NCI-H2196 treated with DMSO at 0.1 percent for 48 hours (cell line): ENCODE results near the gene SIX6.
"Not testable (repeated sequence)": the region's sequence is repeated elsewhere in the genome, so short reads cannot be mapped to it uniquely, and the experiment has no call there.

Experiments
- DNase-seq: peaks from one replicate; lab custom pipeline; 2025; ENCODE audit not compliant: unreplicated experiment; lab: John Stamatoyannopoulos, UW

SIX6 gene

GRCh38 chr14:60508707-60509437 is at the start of gene SIX6:
Gene SIX6, plus strand, starts transcription at chr14:60509146. Its CDS starts 253 bp downstream, at chr14:60509399.
- no peak for DNase-seq

GRCh38 chr14:60480248-60480647 is 28.7 kb upstream of the SIX6 start:
- DNase-seq = not testable (repeated sequence)

GRCh38 chr14:60482743-60483142 is 26.2 kb upstream of the SIX6 start:
- DNase-seq = no peak

DNA sequence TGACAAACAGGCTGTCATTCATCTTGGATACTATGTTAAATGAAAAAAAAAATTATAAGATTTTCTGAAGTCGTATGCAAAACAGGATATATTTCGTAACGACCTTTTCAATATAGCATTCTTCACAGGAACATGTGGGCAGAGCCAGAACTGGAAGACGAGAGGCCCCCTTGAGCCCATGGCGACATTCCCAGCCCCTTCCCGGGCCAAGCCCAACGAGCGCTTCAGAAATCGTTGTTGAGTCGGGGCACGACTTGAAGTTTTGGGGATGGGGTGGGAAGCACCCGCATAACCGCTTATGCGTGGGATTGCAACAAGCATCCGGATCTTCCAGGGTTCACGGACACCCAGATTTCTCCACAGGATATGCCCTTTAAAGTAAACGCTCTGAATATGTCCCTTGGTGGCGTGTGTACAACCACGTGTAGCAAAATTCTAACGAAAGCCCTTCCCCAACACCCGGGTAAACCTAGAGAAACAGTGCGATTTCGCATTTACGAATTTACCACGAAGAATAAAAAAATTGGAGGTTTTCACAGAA is 23.8 kb upstream of the SIX6 start:
- no peak for DNase-seq

GRCh38 chr14:60485598-60486251 is 23.2 kb upstream of the SIX6 start, which contains the start of gene C14orf39:
Gene C14orf39, minus strand, starts transcription at chr14:60486063. Its CDS starts 985 bp downstream, at chr14:60485078.
- DNase-seq = no peak

DNA sequence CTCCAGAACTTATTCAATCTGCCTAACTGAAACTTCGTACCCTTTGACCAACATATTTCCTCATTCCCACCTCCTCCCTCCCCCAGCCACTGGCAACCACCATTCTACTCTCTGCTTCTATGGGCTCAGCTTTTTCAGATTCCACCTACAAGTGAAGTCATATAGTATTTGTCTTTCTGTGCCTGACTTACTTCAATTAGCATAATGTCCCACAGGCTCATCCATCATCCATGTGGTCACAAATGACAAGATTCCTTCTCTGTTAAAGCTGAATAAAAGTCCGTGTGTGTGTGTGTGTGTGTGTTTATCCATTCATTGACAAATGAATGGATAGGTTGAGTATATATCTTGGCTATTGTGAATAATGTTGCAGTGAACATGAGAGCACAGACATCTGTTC is 21.7 kb upstream of the SIX6 start:
- no peak for DNase-seq

DNA sequence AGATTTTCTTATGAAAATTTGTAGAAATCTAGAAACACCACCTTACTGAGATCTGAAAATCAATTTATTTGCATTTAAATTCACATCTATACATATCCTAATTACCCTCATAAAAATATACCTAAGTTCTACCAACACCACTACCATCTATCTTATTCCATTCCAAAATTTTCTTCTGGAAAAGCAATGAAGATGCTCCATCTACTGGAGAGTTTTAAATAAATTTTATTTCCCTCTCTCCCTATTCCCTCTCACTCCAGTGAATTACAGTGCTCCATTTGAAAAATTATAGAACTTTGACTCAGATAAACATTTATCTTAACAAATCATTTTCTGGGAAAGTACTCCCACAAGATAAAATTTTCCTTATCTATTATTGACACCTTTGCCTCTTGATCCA is 20.8 kb upstream of the SIX6 start:
- DNase-seq = no peak

DNA sequence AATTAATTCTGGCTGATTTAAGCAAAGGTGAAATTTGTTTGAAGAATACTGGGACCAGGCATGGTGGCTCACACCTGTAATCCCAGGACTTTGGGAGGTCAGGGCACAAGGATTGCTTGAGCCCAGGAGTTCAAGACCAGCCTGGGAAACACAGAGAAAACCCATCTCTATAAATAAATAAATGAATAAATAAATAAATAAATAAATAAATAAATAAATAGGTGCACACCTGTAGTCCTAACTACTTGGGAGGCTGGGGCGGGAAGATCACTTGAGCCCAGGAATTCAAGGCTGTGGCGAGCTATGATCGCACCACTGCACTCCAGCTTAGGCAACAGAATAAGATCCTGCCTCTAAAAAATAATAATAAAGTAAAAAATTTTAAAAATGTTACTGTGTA is 18.7 kb upstream of the SIX6 start:
- no peak for DNase-seq

DNA sequence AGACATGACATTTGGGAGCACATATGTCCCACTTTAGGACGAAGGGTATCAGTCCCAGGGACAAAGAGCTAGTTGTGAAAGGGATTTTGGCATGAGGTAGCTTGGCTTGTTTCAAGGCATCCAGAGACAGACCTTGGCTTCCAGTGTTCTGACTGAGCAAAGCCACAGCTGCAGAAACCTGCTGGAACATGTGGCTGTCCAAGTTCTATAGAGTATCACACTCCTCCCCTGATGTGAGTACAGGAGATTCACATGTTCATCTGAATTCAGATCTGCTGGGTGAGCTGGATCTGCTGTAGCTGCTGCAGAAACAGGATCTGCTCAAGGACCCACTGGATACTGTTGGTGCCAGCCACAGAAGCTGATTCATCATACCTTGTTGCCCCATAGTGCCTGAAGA is 13.0 kb upstream of the SIX6 start:
- DNase-seq = no peak

GRCh38 chr14:60502541-60502940 is 6.4 kb upstream of the SIX6 start:
- no peak for DNase-seq

GRCh38 chr14:60505448-60505847 is 3.5 kb upstream of the SIX6 start:
- no peak for DNase-seq

- no peak for DNase-seq
Measured at GRCh38 chr14:60506010-60506409, 2.9 kb upstream of the SIX6 start.

- DNase-seq = no peak
Measured at GRCh38 chr14:60506462-60506984, 2.4 kb upstream of the SIX6 start.

GRCh38 chr14:60506985-60507829 is 1.7 kb upstream of the SIX6 start:
- DNase-seq = no peak

- DNase-seq = no peak
Measured at GRCh38 chr14:60508363-60508706, 611 bp upstream of the SIX6 start.

DNA sequence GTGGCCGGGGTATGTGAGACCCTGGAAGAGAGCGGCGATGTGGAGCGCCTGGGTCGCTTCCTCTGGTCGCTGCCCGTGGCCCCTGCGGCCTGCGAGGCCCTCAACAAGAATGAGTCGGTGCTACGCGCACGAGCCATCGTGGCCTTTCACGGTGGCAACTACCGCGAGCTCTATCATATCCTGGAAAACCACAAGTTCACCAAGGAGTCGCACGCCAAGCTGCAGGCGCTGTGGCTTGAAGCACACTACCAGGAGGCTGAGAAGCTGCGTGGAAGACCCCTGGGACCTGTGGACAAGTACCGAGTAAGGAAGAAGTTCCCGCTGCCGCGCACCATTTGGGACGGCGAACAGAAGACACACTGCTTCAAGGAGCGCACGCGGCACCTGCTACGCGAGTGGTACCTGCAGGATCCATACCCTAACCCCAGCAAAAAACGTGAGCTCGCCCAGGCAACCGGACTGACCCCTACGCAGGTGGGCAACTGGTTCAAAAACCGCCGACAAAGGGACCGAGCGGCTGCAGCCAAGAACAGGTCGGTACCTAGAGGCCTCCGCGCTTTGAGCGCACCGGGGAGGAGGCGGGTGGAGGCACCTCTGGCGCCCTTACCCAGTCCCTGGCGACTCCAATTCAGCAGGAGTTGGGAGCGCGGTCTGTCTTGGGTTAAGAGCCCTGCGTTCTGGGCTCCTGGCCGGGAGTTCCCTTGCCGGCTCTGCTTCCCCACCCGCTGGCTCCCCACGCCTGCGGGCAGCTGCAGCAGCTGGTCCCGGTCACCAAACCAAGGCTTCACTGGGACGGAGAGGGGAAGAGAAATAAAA is 700 bp downstream of the SIX6 start:
- DNase-seq = no peak

- no peak for DNase-seq
Measured at GRCh38 chr14:60510254-60510950, 1.5 kb downstream of the SIX6 start.

DNA sequence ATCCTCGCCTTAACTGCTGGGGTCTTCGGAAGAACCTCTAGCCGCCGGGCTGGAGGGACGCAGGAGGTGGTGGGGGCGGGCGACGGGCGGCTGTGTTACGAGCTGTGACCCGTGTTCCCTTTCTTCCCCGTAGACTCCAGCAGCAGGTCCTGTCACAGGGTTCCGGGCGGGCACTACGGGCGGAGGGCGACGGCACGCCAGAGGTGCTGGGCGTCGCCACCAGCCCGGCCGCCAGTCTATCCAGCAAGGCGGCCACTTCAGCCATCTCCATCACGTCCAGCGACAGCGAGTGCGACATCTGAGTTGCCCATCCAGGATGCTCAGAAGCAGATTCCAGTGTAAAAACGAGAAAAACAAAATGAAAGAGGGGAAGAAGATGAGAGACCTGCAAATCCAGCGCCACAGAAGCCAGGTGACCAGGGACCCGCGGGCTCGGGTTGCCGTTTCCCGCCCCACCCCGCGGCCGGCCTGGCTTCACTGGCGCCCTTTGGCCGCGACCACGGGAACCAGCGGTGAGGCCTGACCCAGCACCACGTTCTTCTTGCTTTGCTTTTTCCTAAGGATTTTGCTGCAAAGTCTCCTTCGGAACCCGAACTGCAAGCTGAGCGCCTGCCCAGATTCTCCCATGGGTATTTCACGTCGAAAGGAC is 2.1 kb downstream of the SIX6 start:
- no peak for DNase-seq

DNA sequence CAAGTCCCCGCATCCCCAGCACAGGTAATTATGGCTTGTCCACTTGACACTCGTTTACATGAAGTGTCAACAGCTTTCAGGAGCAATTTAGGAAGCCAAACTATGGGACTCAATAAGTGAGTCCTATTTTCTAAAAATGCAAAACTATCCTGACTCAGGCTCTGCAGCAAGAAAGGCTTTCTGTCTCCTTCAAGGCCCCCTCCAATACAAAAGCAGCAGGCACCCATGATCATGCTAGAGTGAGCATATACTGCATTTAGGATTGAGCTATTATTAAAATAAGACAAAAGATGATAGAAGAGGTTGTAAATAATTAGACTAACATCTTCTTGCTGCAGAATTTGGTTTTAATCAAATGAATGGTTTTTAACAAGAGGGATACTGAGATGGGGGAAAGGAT is 3.2 kb downstream of the SIX6 start:
- DNase-seq = no peak
